HG02759 (cell line): ENCODE measurements around the gene CACNA1G.

Experiments used
- ATAC-seq: cut with Tn5 transposase; IDR thresholded peaks from one replicate; pipeline ENCODE4 v1.9.1; 2021; ENCODE audit warnings: mild to moderate bottlenecking, moderate library complexity; ENCODE audit not compliant: unreplicated experiment

CACNA1G gene

DNA sequence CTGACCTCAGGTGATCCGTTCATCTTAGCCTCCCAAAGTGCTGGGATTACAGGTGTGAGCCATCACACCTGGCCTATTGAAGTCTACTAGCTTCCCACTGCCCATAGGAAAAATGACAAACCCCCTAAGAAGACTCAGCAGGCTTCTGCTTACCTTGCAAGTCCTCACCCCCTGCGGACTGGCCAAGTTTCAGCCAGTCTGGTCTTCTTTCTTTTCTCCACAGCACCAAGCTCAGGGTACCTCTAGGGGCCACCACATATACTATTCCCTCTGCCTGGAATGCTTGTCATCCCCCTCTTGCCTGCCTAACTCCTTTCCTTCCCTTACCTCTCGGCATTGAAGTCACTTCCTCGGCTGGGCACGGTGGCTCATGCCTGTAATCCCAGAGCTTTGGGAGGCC, 105.3 kb downstream of the CACNA1G start:
- no peak for ATAC-seq

DNA sequence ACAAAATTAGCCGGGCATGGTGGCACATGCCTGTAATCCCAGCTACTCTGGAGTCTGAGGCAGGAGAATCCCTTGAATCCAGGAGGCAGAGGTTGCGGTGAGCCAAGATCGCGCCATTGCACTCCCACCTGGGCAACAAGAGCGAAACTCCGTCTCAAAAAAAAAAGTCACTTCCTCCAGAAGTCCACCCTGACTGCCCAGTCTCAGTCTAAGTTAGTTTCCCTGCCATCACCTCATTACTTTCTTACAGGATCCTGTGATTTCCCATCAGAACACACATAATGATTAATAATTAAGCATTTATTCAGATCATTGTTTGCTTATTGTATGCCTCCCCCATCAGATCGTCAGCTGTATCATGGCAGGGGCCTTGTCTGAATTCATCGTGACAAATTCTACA, 105.8 kb downstream of the CACNA1G start:
- no peak for ATAC-seq

DNA sequence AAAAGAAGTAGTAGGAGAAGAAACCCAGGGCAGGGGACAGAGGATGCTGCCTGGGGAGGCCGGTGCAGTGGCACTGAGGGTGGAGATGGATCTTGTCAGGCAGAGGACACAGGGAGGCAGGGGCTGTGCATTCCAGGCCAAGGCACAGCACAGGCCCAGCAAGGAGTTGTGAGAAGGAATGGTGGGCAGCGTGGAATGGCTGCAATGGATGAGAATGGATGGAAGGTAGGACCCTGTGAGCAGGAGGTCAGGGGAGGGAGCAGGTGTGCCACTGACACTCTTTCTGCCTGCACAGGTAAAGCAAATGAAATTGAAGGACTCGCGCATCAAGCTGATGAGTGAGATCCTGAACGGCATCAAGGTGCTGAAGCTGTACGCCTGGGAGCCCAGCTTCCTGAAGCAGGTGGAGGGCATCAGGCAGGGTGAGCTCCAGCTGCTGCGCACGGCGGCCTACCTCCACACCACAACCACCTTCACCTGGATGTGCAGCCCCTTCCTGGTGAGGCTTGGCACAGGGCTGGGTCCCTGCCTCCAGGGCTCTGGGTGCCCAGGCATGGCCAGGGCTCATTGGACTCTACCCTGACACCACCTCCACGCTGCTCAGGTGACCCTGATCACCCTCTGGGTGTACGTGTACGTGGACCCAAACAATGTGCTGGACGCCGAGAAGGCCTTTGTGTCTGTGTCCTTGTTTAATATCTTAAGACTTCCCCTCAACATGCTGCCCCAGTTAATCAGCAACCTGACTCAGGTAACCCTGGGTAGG, 106.9 kb downstream of the CACNA1G start:
- ATAC-seq: no peak

DNA sequence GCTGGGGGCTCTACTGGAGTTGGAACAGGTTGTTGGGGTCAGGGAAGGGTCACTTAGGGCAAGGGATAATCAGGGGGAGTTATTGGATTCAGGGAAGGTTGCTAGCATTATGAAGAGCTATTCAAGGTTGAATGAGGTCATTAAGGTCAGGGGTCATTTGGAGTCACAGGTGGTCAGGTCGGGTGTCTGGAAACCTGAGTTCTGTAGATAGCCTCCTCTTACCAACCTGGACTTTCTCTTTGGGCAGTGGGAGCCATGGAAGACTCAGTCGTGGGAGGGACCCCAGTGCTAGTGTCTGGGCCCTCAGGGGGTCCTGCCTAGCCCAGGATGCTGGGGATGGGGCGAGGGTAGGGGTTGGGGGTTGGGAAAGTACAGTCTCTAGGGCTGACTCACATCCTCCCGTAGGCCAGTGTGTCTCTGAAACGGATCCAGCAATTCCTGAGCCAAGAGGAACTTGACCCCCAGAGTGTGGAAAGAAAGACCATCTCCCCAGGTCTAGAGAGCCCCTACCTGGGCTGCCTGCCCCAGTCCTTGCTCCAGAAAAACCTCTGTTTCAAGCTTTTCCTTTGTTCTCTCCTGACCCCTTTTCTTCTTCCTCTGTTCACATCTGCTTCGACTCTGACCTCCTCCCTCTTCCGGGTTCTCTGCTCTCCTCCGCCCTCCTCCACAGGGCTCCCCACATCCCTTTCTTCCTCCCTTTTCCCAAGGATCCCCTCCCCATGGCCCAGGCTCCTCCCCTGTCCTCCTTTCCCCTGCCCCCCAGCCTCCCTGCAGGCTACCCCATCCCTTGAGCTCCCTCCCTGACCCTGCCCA, 107.7 kb downstream of the CACNA1G start:
- ATAC-seq: no peak

DNA sequence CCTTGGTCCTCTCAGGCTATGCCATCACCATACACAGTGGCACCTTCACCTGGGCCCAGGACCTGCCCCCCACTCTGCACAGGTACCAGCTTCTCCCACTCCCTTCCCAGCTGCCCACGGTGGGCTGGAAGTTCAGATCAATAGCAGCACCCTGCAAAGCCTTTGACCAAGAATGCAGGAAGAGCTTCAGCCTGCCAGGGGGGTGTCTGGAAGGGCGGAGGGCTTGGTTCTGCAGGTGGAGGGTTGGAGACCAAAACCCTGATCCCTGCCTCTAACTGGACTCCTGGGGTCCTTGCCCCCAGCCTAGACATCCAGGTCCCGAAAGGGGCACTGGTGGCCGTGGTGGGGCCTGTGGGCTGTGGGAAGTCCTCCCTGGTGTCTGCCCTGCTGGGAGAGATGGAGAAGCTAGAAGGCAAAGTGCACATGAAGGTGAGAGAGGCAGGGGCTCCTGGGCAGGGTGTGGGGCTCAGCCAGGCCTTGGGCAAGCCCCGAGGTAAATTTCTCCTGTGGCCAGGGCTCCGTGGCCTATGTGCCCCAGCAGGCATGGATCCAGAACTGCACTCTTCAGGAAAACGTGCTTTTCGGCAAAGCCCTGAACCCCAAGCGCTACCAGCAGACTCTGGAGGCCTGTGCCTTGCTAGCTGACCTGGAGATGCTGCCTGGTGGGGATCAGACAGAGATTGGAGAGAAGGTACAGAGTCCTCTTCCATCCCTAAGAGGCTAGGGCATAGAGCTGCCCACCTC, 108.5 kb downstream of the CACNA1G start:
- ATAC-seq: no peak

DNA sequence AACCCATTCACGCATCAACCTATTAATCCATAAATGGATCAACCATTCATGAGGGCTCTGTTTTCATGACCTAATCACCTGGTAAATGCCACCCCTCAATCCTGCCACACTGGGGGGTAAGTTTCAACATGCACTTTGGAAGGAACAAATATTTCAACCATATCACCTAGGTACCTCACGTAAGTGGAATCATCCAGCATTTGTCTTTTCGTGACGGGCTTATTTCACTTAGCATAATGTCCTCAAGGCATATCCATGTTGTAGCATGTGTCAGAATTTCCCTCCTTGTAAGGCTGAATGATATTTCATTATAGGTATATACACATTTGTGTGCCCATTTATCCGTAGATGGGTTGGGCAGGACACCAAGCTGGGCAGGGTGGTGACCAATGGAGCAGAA, 111.6 kb downstream of the CACNA1G start:
- ATAC-seq: no peak

DNA sequence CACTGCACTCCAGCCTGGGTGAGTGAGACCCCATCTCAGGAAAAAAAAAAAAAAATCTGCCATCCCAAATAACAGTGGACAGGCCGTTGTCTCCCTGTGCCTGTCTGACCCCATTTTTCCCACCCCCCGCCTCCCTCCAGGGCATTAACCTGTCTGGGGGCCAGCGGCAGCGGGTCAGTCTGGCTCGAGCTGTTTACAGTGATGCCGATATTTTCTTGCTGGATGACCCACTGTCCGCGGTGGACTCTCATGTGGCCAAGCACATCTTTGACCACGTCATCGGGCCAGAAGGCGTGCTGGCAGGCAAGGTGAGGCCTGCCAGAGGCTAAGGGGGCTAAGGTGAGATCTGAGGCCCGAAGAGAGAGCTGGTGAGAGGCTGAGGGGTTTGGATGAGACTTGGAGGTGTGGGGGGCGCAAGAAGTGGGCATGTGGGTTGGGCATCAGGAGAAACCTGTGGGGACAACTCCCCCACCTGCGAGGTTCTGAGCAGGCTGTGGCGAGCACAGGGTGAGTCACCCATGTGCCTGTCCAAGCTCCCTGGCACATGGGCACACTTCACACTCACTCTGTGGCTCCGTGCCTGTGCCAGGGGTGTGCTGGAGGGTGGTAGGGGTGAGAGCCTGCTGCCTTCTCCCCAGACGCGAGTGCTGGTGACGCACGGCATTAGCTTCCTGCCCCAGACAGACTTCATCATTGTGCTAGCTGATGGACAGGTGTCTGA, 112.5 kb downstream of the CACNA1G start:
- ATAC-seq: no peak

DNA sequence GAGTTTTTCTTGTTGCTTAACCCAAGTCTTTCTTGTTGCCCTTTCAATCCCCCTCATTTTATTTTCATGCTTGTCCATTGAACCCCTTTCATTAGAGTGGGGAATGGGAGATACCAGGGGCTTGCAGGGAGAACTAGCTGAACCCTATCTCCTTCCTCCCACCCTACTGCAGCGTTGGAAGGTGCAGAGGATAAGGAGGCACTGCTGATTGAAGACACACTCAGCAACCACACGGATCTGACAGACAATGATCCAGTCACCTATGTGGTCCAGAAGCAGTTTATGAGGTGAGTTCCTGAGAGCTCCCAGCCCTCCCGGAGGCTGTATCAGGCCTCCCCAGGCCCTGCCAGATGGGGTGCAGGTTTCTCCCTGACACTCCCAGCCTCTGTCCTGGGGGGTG, 114.7 kb downstream of the CACNA1G start:
- no peak for ATAC-seq

DNA sequence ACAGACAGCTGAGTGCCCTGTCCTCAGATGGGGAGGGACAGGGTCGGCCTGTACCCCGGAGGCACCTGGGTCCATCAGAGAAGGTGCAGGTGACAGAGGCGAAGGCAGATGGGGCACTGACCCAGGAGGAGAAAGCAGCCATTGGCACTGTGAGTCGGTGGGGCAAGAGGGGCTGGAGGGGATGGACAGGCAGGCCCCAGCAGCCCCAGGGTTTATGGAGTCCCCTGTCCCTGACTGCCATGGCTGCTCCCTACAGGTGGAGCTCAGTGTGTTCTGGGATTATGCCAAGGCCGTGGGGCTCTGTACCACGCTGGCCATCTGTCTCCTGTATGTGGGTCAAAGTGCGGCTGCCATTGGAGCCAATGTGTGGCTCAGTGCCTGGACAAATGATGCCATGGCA, 115.1 kb downstream of the CACNA1G start:
- ATAC-seq: no peak

DNA sequence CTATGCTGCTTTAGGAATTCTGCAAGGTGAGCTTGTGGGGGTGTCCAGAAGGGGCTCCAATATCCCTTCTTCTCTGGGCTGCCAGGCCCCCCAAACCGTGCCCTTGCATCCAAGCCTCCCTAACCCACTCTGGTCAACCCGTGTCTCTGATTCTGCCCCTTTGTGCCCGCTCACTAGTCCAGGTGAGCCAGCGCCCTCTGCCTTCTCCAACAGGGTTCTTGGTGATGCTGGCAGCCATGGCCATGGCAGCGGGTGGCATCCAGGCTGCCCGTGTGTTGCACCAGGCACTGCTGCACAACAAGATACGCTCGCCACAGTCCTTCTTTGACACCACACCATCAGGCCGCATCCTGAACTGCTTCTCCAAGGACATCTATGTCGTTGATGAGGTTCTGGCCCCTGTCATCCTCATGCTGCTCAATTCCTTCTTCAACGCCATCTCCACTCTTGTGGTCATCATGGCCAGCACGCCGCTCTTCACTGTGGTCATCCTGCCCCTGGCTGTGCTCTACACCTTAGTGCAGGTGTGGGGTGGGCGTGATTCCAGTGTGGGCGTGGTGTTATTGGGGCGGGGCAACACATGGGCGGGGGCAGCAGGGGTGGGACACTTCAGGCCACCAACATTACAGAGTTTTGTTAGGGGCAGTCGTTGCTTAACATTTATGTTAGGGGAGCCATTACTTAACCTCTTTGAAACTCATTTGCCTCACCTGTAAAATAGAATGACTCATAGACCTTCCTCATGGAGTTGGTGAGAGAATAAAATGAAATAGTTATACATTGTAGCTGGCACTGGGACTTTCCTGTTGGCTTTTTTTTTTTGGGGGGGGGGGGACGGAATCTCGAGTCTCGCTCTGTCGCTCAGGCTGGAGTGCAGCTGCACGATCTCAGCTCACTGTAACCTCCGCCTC, 115.8 kb downstream of the CACNA1G start:
- no peak for ATAC-seq
